ENCODE data around the gene SPART.

The SPART gene, protein sequence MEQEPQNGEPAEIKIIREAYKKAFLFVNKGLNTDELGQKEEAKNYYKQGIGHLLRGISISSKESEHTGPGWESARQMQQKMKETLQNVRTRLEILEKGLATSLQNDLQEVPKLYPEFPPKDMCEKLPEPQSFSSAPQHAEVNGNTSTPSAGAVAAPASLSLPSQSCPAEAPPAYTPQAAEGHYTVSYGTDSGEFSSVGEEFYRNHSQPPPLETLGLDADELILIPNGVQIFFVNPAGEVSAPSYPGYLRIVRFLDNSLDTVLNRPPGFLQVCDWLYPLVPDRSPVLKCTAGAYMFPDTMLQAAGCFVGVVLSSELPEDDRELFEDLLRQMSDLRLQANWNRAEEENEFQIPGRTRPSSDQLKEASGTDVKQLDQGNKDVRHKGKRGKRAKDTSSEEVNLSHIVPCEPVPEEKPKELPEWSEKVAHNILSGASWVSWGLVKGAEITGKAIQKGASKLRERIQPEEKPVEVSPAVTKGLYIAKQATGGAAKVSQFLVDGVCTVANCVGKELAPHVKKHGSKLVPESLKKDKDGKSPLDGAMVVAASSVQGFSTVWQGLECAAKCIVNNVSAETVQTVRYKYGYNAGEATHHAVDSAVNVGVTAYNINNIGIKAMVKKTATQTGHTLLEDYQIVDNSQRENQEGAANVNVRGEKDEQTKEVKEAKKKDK

DNA sequence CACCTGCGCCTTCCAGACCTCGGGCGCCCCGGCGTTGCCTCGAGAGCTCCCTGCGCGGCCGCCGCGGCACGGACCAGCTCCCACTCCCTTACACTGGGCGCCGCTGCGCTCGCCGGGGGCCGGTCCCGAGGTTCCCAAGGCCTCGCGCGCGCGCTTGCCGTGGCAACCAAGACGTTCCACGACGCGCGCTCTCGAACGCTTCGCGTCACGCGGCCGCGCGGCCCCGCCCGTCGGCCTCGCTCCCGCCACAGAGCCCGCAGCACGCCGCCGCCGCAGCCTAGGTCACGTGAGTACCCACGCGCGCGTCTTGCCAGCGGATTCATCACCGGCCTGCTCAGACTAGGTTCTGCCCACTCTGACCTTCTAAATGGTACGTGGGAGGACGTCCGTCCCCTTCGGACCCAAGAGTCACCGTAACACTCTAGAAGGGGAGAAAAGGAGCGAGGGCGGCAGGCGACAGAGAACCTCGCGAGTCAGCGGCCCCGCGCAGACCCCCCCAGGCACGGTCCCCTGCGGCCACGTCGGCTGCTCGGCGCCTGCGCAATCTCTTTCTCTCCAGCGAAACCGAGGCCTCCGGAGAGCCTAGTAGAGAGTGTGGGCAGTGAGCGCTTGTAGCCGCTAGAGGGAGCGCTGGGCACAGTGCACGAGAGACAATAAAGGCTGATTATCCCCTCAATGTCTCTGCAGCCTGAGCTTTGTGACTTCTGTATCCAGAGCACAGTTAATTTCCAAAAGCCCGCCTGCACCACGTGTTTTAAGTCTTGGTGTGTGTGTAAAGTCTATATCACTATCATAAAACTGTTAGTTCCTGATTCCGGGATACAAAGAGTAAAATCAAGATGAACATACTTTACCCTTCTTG is at the start of gene SPART:
Gene SPART, minus strand, starts transcription at position 173 of the 862 bp plus-strand sequence. CDS start 10,564 bp downstream, outside the sequence.
- peak; percentile 97 for DNase-seq (ENCODE audit: low spot score)

DNA sequence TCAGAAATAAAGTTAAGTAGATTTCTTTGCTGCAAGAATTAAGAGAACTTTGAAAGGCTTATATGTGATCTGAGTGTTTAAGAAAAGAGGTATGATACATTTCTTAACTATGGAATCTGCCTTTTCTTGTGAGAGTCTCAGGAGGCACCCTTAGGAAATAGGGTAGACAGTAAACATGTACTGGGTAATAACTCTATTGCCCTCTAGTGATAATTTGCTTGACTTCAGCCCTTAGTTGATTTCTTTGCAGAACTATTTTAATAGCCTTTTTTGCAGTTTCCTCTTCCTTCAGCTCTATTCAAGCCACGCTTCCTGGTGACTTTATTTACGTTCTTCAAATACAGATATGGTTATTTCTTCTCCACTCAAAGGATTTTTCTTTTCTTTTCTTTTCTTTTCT is 49.1 kb upstream of the SPART start:
- DNase-seq (ENCODE audit: low spot score): peak; percentile 39

DNA sequence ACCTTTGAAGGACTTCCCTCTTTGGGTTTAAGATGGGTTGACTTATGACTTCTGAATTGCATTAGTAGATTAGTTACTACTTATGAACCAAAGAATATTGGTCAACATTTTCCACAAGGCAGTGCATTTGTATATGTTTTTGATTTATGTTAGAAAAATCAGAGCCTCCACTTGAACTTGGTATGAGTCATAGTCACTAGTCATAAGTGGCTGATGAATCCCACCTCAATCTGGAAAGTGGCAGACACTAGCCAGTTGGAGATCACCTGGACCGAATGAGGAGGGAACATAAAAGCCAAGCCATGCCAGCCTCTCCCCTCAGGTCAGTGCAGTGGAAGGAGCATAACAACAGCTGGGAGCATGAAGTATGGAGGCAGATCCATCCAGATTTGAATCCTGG is 39.3 kb upstream of the SPART start:
- no peak for DNase-seq (ENCODE audit: low spot score)

DNA sequence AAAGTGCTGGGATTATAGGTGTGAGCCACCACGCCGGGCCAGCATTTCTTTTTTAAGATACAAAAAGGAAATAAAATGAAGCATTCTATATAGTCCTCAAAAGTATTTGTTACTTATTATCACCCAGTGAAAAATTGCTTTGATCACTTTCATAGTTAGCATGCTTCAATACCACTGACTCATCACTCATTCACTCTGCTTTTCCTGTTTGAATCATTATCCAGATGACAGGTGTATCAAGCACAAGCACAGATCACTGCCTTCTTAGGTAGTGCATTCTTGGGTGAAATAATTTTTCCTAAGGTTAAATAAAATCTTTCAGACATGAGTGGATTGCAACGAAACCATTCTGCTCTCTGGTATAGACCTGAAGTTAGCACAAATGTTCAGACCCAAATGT is 35.8 kb upstream of the SPART start:
- DNase-seq (ENCODE audit: low spot score): no peak

DNA sequence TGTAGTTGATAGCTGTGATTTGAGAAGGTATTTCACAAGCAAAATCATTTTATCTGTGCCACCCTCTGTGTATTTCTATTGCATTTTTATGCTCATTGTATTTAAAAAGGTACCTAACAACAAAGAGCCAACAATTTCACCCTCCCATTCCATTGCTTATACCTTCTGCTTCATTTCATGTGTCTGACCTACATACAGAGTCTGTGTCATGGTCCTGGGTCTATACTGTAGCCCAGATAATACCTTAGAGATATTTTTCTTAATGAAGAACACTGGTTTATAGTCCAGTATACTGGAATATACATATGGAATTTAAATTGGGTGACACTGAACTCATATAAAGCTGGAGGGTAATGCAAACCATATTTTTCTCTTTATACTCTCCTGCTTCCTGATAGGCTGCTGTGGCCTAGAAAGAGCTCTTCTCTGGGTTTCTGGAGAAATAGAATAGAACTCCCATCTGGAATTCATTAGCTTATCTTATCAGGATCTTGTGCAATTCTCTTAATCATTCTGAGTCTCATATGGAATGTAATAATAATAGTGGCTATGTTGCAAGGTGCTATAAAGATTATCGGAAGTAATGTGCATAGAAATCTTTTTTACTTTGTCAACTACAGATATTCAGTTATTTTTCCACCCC is 31.8 kb upstream of the SPART start:
- no peak for DNase-seq (ENCODE audit: low spot score)

DNA sequence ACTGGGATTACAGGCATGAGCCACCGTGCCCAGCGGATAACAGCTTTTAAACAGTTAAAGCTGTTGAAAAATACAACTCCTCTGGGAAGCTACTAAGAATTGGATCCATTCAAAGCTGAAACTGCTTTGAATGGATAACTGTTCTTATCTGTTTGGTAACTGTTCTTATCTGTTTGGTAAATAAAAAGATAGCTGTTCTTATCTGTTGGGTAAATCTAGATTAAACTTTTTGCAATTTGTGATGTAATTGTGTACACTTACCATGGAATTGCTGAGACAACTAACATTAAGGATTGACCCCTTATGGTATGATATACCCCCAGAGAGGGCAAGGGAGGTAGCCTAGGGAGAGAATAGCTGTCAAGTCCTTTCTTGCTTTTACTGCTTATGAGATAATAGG is 27.9 kb upstream of the SPART start:
- no peak for DNase-seq (ENCODE audit: low spot score)

DNA sequence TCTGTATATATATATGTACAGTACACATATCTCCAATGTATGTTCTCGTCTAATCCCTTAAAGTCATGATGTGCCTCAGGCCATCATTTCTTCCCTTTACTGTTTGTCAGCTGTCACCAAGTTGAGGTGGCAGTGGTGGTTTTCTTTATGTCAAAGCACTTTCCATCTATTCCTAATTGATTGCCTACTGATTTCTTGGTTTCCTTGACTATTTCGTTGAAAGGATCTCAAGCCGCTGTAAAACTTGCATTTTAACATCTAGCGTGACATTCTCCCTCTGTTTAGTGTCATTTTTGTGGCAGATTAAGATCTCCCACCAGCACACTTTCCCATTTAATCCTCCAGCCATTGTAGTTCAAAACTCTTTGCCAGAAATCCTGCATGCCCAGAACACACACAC is 25.0 kb upstream of the SPART start:
- no peak for DNase-seq (ENCODE audit: low spot score)

DNA sequence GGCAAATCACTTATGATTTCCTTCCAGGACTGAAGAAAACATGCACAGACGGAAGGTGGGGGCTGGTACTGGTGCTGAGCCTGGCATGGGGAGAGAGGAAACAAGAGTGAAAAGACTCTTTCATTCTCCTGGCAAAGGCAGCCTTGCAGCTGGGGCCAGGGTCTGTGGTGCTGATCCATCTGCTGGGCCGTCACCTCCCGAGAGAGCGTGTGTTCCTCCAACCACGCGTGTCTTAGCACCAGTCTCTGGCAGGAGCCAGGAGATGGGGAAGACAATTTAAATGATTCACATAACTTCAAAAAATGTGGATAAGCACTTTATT is 23.9 kb upstream of the SPART start:
- peak; percentile 89 for DNase-seq (ENCODE audit: low spot score)

DNA sequence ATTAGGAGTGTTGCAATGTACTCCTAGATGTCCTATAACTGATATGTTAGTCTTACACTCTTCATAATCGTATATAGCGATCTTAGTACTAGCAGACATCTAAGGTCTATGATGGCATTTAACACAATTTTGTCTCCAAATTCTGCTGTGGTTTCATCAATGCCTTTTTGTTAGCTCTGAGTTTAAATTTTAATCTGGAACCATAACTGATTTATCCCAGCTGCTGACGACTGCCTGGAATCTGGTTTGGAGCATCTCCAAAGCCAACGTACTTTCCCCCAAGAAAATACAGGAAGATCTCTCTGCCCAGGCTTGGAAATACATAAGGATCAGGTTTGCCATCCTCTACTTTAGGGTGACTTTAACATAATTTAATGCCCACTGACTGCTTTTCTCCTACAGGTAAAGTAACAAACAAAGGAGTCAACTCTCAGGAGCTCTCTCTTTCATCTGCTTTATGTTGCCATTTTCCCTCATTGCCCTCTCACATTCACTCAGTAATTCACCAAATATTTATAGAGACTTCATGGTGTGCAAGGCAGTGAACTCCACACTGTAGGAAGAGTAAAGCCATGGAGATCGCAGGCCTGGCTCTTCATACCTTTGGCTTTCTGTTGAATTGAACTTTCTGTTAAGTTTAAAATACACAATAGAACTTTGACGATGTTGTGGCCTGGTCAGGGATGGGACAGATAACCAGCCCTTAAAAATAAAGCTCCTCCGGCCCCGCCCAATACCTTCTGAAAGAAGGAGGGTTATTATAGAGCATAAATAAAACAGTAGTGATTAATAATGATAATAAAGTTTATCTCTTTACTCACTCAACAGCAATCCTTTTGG is 23.3 kb upstream of the SPART start:
- peak; percentile 37 for DNase-seq (ENCODE audit: low spot score)

DNA sequence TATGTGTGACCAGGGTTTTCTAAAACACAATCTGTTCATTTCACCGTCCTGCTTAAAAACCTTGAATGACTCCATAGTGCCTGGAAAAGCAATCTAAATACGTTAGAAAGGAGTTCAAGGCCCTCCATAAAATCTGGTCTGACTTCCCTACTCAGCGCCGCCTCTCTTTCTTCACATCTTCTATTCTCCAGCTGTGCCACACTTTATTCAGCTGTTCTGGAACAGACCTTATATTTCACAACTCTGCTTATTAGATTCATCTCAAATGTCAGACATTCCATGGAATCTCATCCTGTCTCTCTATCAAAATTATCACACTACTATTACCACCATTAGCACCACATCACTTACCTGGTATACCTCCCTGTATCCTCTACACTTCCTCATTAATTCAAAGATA is 19.8 kb upstream of the SPART start:
- DNase-seq (ENCODE audit: low spot score): no peak

DNA sequence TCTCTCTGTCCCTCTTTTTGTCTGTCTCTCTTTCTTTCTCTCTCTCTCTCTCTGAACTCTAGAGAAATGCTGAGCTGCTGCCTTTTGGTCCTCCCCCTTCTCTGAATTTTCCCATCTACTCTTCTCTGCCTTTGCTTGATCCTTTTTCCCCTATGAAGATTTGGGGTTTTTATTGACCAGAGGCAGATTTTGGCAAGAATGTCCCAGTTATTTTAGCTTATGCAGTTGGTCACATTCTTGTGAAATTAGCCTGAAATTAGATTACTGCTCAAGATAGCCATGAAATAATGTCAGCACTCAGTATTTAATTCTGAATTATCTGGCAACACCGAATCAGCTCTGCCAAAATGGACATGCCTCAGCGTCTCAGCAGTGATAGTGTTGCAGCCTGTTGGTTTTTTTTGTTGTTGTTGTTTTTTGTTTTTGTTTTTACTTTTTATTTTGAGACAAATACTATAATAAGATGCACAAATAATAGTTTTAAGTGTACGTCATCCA is 17.2 kb upstream of the SPART start:
- DNase-seq (ENCODE audit: low spot score): no peak

DNA sequence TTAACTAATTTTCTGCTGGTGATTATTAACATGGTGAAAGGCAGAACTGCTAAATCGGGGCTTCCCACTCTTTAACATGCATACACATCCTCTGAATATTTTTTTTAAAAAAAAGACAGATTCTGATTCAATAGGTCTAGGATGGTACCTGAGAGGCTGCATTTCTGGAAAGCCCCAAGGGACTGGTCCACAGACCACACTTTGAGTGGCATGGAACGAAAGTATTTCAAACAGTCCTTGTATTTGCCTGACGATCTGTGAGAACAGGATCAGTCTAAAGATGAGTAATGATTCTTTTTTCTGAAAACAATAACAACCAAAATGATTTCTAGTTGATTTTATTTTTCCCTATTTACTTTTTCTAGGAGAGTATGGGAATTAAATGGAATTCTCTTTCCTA is 16.7 kb upstream of the SPART start:
- DNase-seq (ENCODE audit: low spot score): no peak

DNA sequence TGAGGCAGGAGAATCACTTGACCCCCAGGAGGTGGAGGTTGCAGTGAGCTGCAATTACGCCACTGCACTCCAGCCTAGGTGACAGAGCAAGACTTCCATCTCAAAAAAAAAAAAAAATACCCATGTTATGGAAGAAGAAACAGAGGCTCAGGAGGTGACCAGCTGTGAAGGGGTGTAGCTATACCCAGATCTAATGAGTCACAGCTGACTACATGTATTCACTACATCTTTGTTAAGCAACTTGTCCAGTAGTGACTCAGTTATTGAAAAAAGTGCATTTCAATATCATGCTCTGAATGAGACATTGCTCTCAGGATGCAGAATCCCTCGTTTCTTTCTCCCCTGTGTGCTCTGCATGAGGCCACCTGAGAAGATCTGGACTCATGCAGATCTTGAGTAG is 16.1 kb upstream of the SPART start:
- no peak for DNase-seq (ENCODE audit: low spot score)

DNA sequence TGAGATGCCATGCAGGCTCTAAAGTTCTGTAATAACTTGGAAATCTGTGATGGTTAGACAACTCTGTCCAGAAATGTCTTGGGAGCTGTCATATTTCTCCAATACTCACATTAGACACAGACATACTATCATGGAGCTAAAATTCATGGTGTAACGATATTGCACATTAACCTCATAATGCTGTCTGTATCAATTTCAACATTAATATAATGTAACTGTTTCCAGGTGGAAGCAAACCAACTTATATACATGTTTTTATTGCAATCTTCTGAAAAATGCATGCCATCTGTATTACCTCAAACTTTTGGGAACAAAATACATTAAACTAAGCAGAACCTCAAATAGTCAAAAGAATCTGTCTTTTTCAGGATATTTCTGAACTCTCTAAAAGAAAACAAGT is 14.7 kb upstream of the SPART start:
- DNase-seq (ENCODE audit: low spot score): no peak

DNA sequence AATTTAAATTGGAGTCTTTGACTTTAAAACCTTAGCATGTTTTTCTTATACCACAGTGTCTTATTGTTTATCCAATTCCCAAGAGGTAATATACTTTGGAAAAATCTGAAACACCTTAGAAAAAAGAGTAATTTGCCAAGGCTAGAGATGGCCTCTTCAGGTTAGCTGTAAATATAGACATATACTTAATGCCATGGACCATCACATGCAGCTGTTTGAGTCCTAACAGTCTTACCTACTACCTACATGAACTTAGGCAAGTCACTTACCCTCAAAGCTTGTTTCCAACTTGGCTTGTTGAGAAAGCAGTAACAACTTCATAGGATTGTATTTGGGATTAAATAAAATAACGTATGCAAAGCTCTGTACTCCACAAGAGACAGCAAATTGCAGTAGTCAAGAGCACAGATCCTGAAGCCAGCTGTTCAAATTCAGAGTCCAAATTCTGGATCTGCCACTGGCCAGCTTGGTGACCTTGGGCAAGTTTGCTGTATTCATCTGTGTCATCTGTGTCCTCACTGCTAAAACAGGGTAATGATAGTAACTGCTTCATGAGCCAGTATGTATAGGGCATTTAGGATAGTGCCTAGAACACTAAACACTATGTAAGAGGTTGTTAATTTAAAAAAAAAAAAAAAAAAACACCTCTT is 13.2 kb upstream of the SPART start:
- no peak for DNase-seq (ENCODE audit: low spot score)

DNA sequence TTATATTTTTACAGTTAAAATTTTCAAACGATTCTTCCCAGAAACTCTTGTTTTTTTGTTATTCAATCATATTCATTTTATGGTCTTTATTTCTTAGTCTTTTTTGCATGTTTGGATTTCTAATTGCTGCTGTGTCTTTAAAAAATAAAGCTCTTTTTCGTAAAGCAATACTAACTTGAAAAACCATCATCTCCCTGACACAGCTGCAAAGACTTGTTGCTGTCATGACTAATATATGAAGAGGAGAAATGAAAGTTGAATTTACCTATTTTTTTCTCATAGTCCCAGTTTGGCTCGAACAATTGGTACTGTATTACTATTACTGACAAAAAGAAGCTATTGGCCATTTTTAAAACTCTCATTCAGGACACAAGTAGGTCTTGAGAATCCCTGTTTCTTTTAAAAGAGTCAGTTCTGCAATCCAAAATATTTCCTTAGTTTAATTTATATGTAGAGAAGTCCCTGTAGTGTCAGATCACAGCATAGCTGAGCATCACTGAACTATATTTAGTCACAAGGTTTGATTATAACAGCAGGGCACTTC is 12.1 kb upstream of the SPART start:
- no peak for DNase-seq (ENCODE audit: low spot score)

DNA sequence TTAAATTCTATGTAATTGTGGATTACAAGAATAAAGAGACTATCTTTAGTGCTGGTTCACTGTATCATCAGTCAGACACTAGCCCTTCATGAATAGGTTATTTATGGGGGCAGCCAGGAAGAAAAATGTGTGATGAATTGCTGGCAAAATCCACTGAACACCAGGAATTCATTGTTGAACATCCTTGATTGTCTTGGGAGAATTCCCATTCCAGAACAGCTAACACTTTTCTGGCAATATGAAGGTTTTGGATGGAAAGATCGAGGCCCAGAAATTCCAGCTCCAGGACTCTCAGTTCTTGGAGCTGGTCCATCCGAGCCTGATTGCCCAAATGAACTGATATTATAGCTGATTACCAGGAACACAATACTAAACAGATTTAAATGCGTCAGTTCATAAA is 11.5 kb upstream of the SPART start:
- no peak for DNase-seq (ENCODE audit: low spot score)

DNA sequence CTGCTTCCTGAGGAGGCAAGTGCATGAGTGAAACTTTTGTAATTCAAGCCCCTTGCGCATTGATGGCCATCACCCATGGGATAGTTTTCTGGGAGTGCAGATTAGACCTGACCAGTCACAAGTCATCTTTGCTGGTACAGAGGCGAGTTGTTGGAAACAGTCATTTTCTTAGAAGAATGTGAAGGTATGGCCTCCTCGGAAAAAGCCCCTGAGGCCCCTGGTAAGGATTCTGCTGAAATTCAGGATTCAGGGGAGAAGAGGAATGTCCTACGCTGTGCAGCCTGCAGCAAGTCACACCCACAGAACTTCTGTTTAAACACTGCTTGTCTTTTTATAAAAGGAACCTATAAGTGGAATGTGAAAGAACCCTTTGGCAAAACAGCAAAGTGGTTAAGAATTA is 11.0 kb upstream of the SPART start:
- no peak for DNase-seq (ENCODE audit: low spot score)

DNA sequence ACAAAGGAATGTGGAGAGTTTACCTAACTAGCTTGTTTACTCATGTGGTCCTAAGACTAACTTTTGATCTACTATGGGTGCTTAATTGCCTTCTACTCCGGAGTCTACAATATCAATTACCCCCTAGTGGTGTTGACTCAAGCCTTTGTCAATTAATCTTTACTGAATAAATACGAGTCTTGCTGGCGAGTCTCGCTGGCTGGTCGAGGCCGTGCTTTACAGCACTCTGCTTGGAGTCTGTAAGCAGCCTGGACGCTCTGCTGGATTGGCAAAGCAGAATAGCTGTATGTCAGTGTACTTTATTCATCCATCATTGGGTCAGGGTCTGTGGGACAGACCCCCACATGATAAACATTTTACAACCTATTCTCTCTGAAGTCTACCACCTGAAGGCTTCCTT is 9.9 kb upstream of the SPART start:
- DNase-seq (ENCODE audit: low spot score): no peak

DNA sequence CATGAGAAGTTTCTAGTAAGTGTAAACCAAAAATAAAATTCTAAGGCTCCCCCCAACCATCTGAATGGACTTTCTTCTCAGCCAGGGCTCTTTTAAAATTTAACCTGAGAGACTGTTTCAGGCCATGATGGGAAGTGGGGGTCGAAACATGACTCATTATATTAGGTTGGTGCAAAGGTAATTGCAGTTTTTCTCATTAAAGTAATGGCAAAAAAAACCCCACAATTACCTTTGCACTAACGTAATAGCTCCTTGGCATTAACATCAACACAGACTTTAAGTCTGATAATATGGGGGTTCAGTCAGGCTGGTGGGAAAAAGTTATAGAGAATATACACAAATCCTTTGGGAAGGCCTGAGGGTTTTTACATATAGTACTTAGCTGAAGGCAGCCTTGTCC is 9.4 kb upstream of the SPART start:
- no peak for DNase-seq (ENCODE audit: low spot score)

All from putamen (tissue), 1 donor.